Mesodermal cell (in vitro differentiated cells): ENCODE measurements around the gene TMC8.
"Not testable (repeated sequence)": the region's sequence is repeated elsewhere in the genome, so short reads cannot be mapped to it uniquely, and the experiment has no call there.

Source experiments
- H3K27ac ChIP-seq: 2 replicates; pipeline ENCODE4 v1.7.0; 2013; ENCODE audit warnings: mild to moderate bottlenecking, low read depth, low read length, moderate library complexity; ENCODE audit not compliant: severe bottlenecking
- H3K36me3 ChIP-seq: 2 replicates; pipeline ENCODE4 v1.7.1; 2013; ENCODE audit warnings: mild to moderate bottlenecking, low read length, moderate library complexity; ENCODE audit not compliant: control insufficient read depth, insufficient read depth
- H3K4me1 ChIP-seq: one replicate; pipeline ENCODE4 v1.7.1; 2013; ENCODE audit warnings: mild to moderate bottlenecking, low read length; ENCODE audit not compliant: insufficient read depth, control insufficient read depth, poor library complexity, severe bottlenecking
- H3K4me3 ChIP-seq: 2 replicates; pipeline ENCODE4 v1.7.0; 2013; ENCODE audit warnings: low read length, control low read depth, mild to moderate bottlenecking; ENCODE audit not compliant: insufficient read depth, poor library complexity, severe bottlenecking; ENCODE audit errors: extremely low read depth
- H3K9me3 ChIP-seq: 2 replicates; pipeline ENCODE4 v1.7.1; 2013; ENCODE audit warnings: mild to moderate bottlenecking, low read length, moderate library complexity; ENCODE audit not compliant: control insufficient read depth
- WGBS, 2 experiments: methylation state at CpG; one replicate each; pipeline ENCODE4 v1.1.5; 2013; ENCODE audit warnings: missing lambda C conversion rate in 2 of 2; ENCODE audit not compliant: insufficient coverage in 2 of 2; 5-methylcytosine and 5-hydroxymethylcytosine counted together

Gene TMC8

DNA sequence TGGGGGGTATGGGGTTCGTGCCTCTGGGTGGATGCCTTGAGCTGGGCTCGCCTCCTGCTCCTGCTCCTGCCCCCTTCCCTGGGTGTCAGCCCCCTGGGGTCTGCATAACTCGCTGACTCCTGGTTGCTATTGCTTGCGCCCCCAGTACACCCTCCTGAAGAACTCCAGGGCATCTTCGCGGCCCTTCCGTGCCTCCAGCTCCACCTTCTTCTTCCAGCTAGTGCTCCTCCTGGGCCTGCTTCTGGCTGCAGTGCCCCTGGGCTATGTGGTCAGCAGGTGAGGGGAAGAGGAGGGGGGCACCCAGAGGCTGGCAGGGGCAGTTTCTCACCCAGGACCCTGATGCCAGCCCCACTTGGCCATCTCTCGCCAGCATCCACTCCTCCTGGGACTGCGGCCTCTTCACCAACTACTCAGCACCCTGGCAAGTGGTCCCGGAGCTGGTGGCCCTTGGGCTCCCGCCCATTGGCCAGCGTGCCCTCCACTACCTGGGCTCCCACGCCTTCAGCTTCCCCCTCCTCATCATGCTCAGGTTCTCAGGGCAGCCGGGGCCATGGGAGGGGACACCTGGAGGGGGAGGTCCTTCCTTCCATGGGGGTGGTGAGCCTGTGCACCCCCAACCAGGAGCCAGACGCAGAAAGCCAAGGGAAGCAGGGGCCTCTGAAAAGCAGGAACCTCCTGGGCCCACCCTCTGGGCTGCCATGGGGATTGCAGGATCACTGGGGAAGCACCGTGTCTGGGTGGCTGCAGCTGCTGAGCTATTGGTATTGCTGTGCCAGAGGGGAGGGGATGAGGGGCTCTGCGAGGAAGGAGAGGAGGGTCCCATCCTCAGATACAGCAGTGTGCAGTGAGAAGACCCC, 7.9 kb downstream of the TMC8 start:
- Histone ChIP-seq H3K9me3 (no peaks in the 10 kb centered on the region), H3K27ac (no peak overlapping the region), H3K4me1 (peaks cover 5% of the 10 kb centered on the region), H3K36me3 (no peaks in the 10 kb centered on the region), H3K4me3 (no peak overlapping the region)
- WGBS, 2 experiments = 83 to 87% methylated on average over 6 to 12 of the region's 17 CpGs

DNA sequence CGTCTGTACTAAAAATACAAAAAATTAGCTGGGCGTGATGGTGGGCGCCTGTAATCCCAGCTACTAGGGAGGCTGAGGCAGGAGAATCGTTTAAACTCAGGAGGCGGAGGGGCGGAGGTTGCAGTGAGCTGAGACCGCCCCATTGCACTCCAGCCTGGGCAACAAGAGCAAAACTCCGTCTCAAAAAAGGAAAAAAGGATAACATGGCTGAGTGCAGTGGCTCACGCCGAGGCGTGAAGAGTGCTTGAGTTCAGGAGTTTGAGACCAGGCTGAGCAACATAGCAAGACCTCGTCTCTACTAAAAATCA, 9.2 kb downstream of the TMC8 start:
- not testable (repeated sequence) for H3K27ac ChIP-seq, H3K36me3 ChIP-seq, H3K4me3 ChIP-seq, H3K4me1 ChIP-seq, H3K9me3 ChIP-seq
- 92 to 93% methylated on average over 12 of the region's 12 CpGs for WGBS, 2 experiments

DNA sequence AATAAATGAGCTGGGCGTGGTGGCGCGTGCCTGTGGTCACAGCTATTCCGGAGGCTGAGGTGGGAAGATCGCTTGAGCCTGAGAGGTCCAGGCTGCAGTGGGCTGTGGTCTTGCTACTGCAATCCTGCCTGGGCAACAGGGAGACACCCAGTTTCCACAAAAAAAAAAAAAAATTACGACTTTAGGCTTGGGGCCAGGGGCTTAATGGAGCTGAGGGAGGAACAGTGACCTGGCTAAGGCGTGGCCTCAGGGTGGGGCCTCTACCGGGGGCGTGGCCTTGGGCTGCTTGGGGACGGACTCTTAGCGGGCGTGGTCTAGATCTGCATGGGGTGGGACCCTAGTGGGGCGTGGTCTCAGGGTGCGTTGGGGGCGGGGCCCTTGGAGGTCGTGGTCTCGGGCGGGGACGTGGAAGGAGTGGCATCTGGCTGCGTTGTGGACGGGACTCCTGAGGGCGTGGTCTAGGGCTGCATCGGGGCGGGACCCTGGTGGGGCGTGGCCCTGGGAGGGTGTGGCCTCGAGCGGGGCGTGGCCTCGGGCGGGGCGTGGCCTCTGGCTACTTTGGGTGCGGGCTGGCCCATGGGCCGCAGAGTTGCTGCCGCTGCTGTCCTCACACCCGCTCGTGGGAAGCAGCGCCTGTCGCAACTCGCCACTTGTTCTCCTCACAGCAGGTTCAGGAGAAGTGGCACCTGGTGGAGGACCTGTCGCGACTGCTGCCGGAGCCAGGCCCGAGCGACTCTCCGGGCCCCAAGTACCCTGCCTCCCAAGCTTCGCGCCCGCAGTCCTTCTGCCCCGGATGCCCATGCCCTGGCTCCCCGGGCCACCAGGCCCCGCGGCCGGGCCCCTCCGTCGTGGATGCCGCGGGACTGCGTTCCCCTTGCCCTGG, 9.8 kb downstream of the TMC8 start:
- Histone ChIP-seq H3K4me1 (peaks cover 5% of the 10 kb centered on the region), H3K36me3 (no peaks in the 10 kb centered on the region), H3K9me3 (no peaks in the 10 kb centered on the region), H3K27ac (no peak overlapping the region), H3K4me3 (no peak overlapping the region)
- 50 to 52% methylated on average over 50 to 53 of the region's 58 CpGs for WGBS, 2 experiments

DNA sequence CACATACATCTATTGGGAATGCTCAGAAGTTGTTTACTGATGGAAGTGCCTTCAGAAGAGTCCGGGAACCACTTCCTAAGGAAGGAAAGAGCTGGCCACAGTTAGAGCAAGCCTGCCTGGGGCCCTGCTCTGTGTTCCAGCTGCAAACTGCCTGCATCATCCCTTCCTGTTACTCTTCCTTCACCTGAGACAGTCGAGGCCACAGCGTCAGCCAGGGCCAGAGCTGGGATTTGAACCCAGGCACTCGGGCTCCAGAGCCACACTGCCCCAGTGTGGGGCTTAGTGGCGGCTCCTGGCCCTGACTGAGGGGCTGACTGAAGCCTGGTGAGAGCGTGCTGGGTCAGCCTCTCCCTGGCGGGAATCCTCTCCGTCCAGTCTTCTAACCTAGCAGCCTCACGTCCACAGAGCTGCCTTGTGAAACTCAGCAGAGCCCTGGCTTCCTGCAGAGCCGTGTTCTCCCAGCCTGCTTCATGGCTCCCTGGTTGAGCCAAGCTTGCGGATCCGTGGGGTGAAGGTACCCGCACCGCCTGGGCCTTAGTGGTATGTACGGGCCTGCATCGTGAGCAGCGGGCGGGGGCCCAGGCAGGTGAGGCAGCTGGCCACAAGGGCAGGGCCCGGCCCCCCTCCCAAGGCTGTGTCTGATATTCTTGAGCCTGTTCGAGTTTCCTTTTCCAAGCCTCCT, 11.0 kb downstream of the TMC8 start:
- Histone ChIP-seq H3K27ac (no peak overlapping the region), H3K9me3 (no peaks in the 10 kb centered on the region)
- 91 to 96% methylated on average over 12 to 18 of the region's 20 CpGs for WGBS, 2 experiments

DNA sequence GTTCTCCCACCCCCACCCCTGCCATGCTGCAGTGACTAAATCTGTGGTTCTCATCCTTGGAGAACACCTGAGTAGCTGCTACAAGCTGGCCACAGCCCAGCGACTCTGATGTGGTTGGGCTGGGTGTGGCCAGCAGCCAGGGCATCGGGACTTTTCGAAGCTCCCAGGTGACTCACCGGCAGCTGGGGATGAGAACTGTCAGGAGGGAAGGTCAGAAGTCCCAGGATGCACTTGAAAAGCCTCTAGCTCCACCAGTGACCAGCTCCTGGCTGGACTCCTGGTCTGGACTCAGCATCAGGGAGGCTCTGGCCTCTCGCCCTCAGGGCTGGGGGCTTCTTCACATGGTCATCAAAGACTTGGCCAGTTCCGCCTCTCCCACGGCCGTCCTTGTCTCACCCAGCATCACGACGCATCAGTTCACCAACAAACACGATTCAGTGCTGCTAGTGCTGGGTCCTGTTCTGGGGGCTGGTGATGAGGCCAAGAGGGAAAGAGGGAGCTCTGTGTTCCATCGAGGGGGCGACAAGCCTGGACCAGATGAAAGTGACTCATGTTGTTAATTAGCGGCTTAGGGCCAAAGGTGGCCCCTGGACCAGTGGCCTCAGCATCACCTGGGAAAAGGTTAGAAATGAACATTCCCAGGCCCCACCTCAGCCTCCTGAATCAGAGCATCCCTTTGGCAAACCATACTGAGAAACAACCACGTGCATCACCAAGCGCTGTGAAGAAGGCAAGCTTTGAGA, 11.7 kb downstream of the TMC8 start:
- Histone ChIP-seq H3K36me3 (no peaks in the 10 kb centered on the region), H3K9me3 (no peaks in the 10 kb centered on the region), H3K27ac (no peak overlapping the region), H3K4me3 (no peak overlapping the region), H3K4me1 (peaks cover 5% of the 10 kb centered on the region)
- 92 to 94% methylated on average over 14 of the region's 16 CpGs for WGBS, 2 experiments

More for the DNA sequence above, 11.0 kb downstream of the TMC8 start:
- Histone ChIP-seq H3K4me1 (peaks cover 5% of the 10 kb centered on the region), H3K4me3 (no peak overlapping the region), H3K36me3 (no peaks in the 10 kb centered on the region)

DNA sequence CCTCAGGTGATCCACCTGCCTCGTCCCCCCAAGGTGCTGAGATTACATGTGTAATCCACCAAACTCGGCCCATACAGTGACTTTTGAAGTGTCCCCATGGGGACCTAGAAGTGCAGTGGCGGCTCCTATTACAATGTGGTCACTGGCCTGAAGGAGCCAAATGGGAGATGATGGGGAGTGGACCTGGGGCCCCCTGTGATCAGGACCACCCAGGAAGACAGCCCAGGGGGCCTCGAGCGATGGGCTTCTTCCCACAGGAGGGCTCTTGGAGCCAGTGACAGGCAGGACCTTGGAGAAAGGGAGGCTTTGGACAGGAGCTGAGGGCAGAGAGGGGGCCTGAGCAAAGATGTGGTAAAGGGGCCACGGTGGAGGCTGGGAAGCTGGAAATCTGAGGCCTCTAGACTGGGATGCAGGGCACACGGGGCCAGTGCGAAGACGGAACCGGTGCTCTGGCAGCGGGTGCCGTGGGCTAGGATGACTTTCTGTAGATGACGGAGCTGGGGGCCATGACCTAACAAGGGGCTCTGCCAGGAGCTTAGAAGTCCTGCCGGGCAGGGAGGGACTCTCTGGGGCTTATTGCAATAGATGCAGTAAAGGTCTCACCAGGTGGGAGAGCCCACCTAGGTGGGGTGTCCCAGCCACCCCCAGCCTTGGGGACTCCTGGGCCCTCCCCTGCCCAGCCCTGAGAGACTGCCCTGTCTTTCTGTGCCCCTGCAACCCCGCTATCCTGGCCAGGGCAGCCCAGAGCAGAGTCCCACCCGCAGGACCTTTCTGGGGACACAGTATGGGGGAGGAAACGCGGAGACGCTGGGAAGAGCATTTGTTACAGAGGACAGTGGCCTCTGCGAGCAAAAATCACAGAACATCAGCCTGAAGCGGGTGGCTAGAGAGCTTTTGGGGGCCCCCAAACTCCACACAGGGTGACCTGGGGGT, 12.9 kb downstream of the TMC8 start:
- no peak overlapping the region for H3K4me3 ChIP-seq
- peaks cover 5% of the 10 kb centered on the region for H3K4me1 ChIP-seq
- no peak overlapping the region for H3K27ac ChIP-seq
- H3K36me3 ChIP-seq = no peaks in the 10 kb centered on the region
- H3K9me3 ChIP-seq = no peaks in the 10 kb centered on the region
- WGBS, 2 experiments = 89 to 96% methylated on average over 20 to 21 of the region's 21 CpGs

DNA sequence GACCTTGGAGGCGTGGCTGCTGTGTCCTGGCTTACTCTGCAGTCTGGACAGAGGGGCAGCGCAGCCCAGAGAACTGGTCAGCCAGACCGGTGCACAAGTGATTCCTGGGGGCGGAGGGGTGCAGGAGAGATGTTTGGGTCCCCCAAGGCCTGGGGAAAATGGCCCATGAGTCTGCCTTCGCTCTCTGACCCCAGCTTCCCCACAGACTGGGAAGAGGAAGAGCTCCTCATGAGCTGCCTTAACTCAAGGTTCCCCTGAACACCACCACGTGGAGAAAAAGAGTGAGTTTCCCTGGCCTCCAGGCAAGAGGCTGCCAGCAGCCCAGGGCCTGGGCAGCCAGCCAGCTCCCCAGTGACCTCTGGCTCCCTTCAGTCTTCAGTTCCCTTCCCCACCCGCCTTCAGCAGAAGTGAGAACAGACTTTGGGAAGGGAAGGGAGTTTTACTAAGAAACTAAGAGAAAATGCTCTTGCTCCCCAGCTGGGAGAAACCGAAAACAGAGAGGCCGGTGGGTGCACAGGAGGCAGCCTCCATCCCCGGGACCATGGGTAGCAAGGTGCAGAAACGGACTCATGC, 13.7 kb downstream of the TMC8 start:
- peaks cover 5% of the 10 kb centered on the region for H3K4me1 ChIP-seq
- H3K27ac ChIP-seq = no peak overlapping the region
- H3K4me3 ChIP-seq = no peak overlapping the region
- 90 to 91% methylated on average over 7 to 10 of the region's 11 CpGs for WGBS, 2 experiments
- no peaks in the 10 kb centered on the region for H3K36me3 ChIP-seq
- H3K9me3 ChIP-seq = no peaks in the 10 kb centered on the region

DNA sequence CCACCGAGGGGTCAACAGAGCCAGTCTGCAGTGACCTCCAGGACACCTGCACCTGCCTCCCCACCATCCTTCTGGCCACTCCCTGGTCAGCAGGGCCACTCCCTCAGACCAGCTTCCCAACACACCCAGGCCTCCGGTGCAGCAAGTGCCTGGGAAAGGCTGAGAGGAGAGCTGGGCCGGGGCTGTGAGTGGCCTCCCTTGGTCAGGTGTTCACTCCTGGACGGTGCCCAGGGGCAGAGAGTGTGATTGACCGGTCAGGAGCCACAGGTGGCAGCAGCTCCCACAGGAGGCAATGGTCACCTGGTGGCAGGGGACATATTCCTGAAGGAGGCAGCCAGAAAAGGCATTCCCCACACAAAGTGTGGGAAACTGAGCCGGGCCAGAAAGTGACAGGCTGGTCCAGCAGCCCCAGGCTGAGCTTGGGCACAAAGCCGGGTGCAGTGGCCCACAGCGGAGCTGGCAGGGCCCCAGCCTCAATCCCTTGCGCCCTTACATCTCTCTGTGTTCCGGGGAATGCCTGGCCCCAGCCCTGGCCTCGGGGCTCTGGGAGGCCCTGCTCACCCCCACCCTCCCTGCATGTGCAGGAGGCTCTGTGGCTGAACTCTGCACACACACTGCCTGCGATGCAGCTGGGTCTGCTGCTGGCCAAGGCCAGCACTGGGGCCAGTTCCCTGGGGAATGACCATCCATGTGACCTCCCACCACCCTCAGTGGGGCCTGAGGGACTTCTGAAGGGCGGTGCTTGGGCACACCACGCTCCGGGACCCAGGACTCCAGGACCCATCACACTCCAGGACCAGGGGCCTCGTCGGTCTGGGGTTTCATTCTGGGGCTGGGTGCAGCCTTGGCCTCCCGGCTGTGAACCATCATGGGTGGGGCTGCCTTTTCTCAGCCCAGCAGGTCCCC, 14.4 kb downstream of the TMC8 start:
- Histone ChIP-seq H3K4me1 (peaks cover 5% of the 10 kb centered on the region), H3K4me3 (no peak overlapping the region), H3K36me3 (no peaks in the 10 kb centered on the region), H3K27ac (no peak overlapping the region), H3K9me3 (no peaks in the 10 kb centered on the region)
- 93 to 94% methylated on average over 17 of the region's 18 CpGs for WGBS, 2 experiments

DNA sequence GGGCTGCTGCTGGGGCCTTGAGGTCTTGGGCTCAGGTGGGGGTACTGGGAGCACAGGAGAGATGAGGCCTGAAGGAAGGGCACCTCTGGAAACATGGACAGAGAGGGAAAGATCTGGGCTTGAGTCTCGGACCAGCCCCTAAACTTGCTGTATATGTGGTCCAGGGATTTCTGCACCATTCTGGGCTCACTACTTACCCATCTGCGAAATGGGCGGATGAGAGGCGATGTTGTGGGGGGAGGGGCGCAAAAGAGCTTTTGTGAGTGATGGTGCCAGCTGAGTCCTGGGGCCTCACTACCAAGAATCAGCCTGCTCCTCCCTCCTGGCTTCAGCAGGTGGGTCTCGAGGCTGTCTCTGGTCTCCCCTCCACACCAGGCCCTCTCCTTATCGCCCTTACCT, 15.9 kb downstream of the TMC8 start:
- H3K27ac ChIP-seq = no peak overlapping the region
- peaks cover 13% of the 10 kb centered on the region for H3K4me1 ChIP-seq
- no peaks in the 10 kb centered on the region for H3K36me3 ChIP-seq
- WGBS, 2 experiments = 87 to 88% methylated on average over 3 to 5 of the region's 7 CpGs
- no peaks in the 10 kb centered on the region for H3K9me3 ChIP-seq
- no peak overlapping the region for H3K4me3 ChIP-seq
